Measurements from ENCODE around the gene SPAG16.
"Not testable (repeated sequence)": the region's sequence is repeated elsewhere in the genome, so short reads cannot be mapped to it uniquely, and the experiment has no call there.

Gene SPAG16

GRCh38 chr2:213271947-213272346 is 12.3 kb upstream of the SPAG16 start:
- no peak for DNase-seq (ENCODE audit: low read depth in 2 of 2)

- no peak for DNase-seq (ENCODE audit: low read depth in 2 of 2)
Observed at GRCh38 chr2:213274143-213274542, 10.1 kb upstream of the SPAG16 start.

- no peak for DNase-seq (ENCODE audit: low read depth in 2 of 2)
Observed at GRCh38 chr2:213275265-213275664, 9.0 kb upstream of the SPAG16 start.

- not testable (repeated sequence) for DNase-seq (ENCODE audit: low read depth in 2 of 2)
Observed at GRCh38 chr2:213277134-213277533, 7.1 kb upstream of the SPAG16 start.

- no peak for DNase-seq (ENCODE audit: low read depth in 2 of 2)
Observed at GRCh38 chr2:213279116-213279620, 5.1 kb upstream of the SPAG16 start.

- DNase-seq (ENCODE audit: low read depth in 2 of 2): no peak
Observed at GRCh38 chr2:213279971-213280370, 4.3 kb upstream of the SPAG16 start.

GRCh38 chr2:213281156-213281555 is 3.1 kb upstream of the SPAG16 start:
- no peak for DNase-seq (ENCODE audit: low read depth in 2 of 2)

- no peak for DNase-seq (ENCODE audit: low read depth in 2 of 2)
Observed at GRCh38 chr2:213285404-213285803, 1.1 kb downstream of the SPAG16 start.

GRCh38 chr2:213286161-213286560 is 1.9 kb downstream of the SPAG16 start:
- no peak for DNase-seq (ENCODE audit: low read depth in 2 of 2)

- DNase-seq (ENCODE audit: low read depth in 2 of 2): no peak
Observed at GRCh38 chr2:213288913-213289700, 4.8 kb downstream of the SPAG16 start.

GRCh38 chr2:213290501-213290900 is 6.2 kb downstream of the SPAG16 start:
- DNase-seq (ENCODE audit: low read depth in 2 of 2): no peak

GRCh38 chr2:213296270-213296669 is 12.0 kb downstream of the SPAG16 start:
- no peak for DNase-seq (ENCODE audit: low read depth in 2 of 2)

GRCh38 chr2:213306316-213306942 is 22.2 kb downstream of the SPAG16 start:
- no peak for DNase-seq (ENCODE audit: low read depth in 2 of 2)

GRCh38 chr2:213315168-213315876 is 31.1 kb downstream of the SPAG16 start:
- DNase-seq (ENCODE audit: low read depth in 2 of 2): no peak

GRCh38 chr2:213316001-213316735 is 31.9 kb downstream of the SPAG16 start:
- DNase-seq (ENCODE audit: low read depth in 2 of 2): no peak

GRCh38 chr2:213317929-213318328 is 33.7 kb downstream of the SPAG16 start:
- DNase-seq (ENCODE audit: low read depth in 2 of 2): no peak

GRCh38 chr2:213320604-213321003 is 36.3 kb downstream of the SPAG16 start:
- DNase-seq (ENCODE audit: low read depth in 2 of 2): no peak

- no peak for DNase-seq (ENCODE audit: low read depth in 2 of 2)
Observed at GRCh38 chr2:213336253-213336770, 52.0 kb downstream of the SPAG16 start.

GRCh38 chr2:213353419-213353818 is 69.2 kb downstream of the SPAG16 start:
- DNase-seq (ENCODE audit: low read depth in 2 of 2): no peak

- DNase-seq (ENCODE audit: low read depth in 2 of 2): no peak
Observed at GRCh38 chr2:213376644-213377043, 92.4 kb downstream of the SPAG16 start.

GRCh38 chr2:213407027-213407426 is 122.8 kb downstream of the SPAG16 start:
- DNase-seq (ENCODE audit: low read depth in 2 of 2): not testable (repeated sequence)
